HUES64 (cell line): ENCODE results near the gene VAMP7.

ENCODE experiments used
- H3K27ac ChIP-seq: 2 replicates; pipeline ENCODE4 v1.7.0; 2013; ENCODE audit warnings: low read depth, low read length, inconsistent platforms
- H3K27me3 ChIP-seq: 2 replicates; pipeline ENCODE4 v1.6.1; 2013; ENCODE audit warnings: mild to moderate bottlenecking, low read length; ENCODE audit not compliant: insufficient read depth
- H3K36me3 ChIP-seq: 2 replicates; pipeline ENCODE4 v1.6.1; 2013; ENCODE audit warnings: mild to moderate bottlenecking, low read length; ENCODE audit not compliant: insufficient read depth
- H3K4me1 ChIP-seq: 2 replicates; pipeline ENCODE4 v1.6.1; 2013; ENCODE audit warnings: mild to moderate bottlenecking, low read length, moderate library complexity; ENCODE audit not compliant: insufficient read depth
- H3K4me3 ChIP-seq: 2 replicates; pipeline ENCODE4 v1.5.1; 2013; ENCODE audit warnings: mild to moderate bottlenecking, low read length, moderate library complexity
- H3K9ac ChIP-seq: 2 replicates; pipeline ENCODE4 v1.6.1; 2013; ENCODE audit warnings: mild to moderate bottlenecking, low read depth, low read length
- H3K9me3 ChIP-seq: 2 replicates; pipeline ENCODE4 v1.6.1; 2013; ENCODE audit warnings: low read depth, low read length; ENCODE audit not compliant: insufficient read depth
- WGBS: fragments of 150-250, 120-280 bp; methylation state at CpG from one replicate; pipeline ENCODE4 v1.1.7; 2013; ENCODE audit warnings: missing lambda C conversion rate; 5-methylcytosine and 5-hydroxymethylcytosine counted together

The VAMP7 gene

DNA sequence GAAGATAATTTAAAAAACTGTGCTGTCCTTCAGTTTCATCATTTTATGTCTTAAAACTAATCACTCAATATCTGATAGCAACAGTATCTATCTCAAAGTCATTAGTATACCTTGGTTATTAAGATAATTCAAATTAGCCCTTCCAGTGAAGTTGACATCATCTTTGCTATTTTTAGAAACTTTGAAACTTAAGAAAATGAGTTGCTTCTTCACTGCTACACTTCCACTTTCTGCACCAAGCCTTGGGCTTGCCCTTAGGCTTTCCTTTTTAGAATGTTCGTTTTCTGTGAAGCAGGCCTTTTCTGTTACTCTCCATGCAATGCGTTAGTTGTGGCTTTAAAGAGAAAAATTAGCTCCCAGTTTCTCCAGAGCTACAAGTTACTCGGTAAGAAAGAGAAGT lies 4.4 kb upstream of the VAMP7 start:
- Histone ChIP-seq H3K9me3 (peaks cover 49% of the 10 kb centered on the region), H3K27ac (no peak overlapping the region), H3K36me3 (no peaks in the 10 kb centered on the region), H3K27me3 (peaks cover 2% of the 10 kb centered on the region; the same call in 1 of the 2 replicates), H3K4me3 (no peak overlapping the region), H3K4me1 (no peaks in the 10 kb centered on the region), H3K9ac (no peak overlapping the region)
- 59% methylated on average over 3 of the region's 3 CpGs for WGBS

DNA sequence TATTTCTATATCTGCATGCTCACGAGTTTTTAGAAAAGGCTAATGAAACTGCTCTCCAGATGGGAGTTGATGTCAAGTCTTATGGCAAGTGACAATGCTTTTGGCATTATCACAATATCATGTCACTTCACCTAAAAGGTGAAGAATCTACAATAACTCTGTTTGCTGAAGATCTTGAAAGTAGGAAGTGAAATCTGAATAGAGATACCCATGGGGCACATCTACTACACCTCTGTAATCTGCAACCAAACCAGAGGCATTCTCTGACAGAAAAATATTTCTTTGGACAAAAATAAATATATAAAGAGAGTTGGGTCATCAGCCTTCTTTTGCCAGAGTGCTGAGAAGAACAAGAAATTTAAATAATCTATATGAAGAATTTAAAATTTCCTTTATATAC lies 3.9 kb upstream of the VAMP7 start:
- peaks cover 2% of the 10 kb centered on the region; the same call in 1 of the 2 replicates for H3K27me3 ChIP-seq
- H3K36me3 ChIP-seq, result no peaks in the 10 kb centered on the region
- no peak overlapping the region for H3K9ac ChIP-seq
- 0 out of 2 replicates have a peak, but pooled peaks cover 2% of the 10 kb centered on the region for H3K4me1 ChIP-seq
- no peak overlapping the region for H3K27ac ChIP-seq
- H3K9me3 ChIP-seq, result peaks cover 51% of the 10 kb centered on the region
- 63% methylated on average over 1 of the region's 1 CpG for WGBS
- no peak overlapping the region for H3K4me3 ChIP-seq

DNA sequence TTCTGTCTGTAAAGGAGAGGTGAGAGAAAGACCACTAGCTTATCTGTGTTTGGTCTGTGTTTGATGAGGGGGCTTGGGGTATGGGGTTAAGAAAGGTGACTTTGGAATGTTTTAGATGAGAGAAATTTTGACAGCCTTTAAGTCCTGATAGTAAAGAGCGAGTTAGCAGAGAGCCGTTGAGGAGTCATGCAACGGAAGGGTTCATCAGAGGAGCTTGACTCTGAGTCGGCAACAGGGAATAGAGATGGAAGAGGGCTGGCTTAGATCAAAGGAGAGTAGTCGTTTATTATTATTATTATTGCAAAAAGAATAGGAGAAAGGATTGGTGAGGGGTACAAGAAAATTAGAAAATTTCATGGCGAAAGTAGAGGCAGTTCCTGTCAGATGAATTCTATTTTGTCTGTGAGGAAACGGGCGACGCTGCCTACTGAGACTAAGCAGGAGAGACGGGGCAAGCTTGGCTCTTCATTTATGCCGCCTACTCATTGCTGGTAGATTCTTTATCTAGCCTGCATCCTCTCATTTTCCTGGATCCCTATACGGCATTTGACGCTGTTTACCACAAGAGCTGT lies 473 bp upstream of the VAMP7 start:
- Histone ChIP-seq H3K27me3 (peaks cover 2% of the 10 kb centered on the region; the same call in 1 of the 2 replicates), H3K4me3 (peak overlapping the region; percentile 86), H3K9ac (no peak overlapping the region), H3K4me1 (0 out of 2 replicates have a peak, but pooled peaks cover 2% of the 10 kb centered on the region), H3K27ac (no peak overlapping the region), H3K36me3 (no peaks in the 10 kb centered on the region), H3K9me3 (peaks cover 48% of the 10 kb centered on the region)
- WGBS, result 53% methylated on average over 13 of the region's 13 CpGs

DNA sequence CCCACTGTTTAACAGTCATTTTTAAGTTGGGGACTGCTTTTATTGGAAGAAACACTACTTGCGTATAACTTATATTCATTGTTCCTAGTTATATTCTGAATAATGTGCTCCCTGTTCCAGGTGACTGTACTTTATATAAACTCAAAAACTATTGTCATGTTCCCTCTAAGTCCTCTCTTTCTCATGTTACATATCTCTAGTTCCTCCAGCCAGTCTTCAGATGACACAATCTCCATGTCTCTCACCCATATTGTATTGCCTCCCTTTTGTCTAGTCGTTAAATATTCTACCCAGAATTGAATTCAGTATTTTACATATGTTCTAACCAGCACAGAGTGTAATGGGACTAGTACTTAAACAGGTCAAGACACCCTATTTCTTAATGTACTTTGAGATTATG lies 5.3 kb downstream of the VAMP7 start:
- 50% methylated on average over 1 of the region's 2 CpGs for WGBS
- Histone ChIP-seq H3K9me3 (peaks cover 37% of the 10 kb centered on the region), H3K4me3 (no peak overlapping the region), H3K9ac (no peak overlapping the region), H3K4me1 (peaks cover 2% of the 10 kb centered on the region; the same call in 1 of the 2 replicates), H3K27ac (no peak overlapping the region), H3K36me3 (peaks cover 9% of the 10 kb centered on the region; the same call in 1 of the 2 replicates), H3K27me3 (no peaks in the 10 kb centered on the region)

DNA sequence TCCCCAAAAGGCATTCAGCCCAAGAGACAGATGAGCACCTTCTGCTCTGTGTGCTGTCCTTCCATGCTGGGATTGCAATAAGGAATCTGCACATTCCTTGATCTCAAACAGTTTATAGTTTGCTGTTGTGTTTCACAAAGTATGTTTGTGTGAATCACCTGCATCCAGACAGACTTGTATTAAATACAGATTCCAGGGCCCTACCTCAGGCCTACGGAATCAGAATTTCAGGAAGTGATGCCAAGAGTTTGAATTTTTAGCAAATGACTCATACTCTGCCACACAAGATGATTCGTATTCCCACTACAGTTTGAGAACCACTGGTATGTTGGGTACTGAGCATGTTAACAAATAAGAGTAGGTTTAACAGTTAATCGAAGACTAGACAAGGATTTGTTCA lies 7.0 kb downstream of the VAMP7 start:
- Histone ChIP-seq H3K36me3 (peaks cover 16% of the 10 kb centered on the region), H3K9me3 (peaks cover 33% of the 10 kb centered on the region), H3K9ac (no peak overlapping the region), H3K4me3 (no peak overlapping the region), H3K27me3 (no peaks in the 10 kb centered on the region), H3K27ac (no peak overlapping the region; the same call in 1 of the 2 replicates), H3K4me1 (no peaks in the 10 kb centered on the region; the same call in 1 of the 2 replicates)
- WGBS, result 80% methylated on average over 3 of the region's 3 CpGs

DNA sequence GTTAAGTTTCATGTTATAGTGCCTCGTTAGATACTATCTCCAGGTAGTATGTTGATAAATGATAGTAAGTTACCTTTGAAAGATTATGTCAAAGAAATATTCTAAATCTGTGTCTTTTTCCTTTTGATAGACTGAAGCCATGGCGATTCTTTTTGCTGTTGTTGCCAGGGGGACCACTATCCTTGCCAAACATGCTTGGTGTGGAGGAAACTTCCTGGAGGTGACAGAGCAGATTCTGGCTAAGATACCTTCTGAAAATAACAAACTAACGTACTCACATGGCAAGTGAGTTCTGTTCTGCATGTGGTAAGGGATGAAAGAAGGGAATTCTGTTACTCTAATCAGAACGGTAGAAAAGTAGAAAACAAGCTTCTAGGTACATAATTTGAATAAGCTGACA lies 8.2 kb downstream of the VAMP7 start:
- H3K4me1 ChIP-seq, result no peaks in the 10 kb centered on the region; the same call in 1 of the 2 replicates
- H3K9ac ChIP-seq, result no peak overlapping the region
- H3K4me3 ChIP-seq, result no peak overlapping the region
- H3K27me3 ChIP-seq, result no peaks in the 10 kb centered on the region
- H3K9me3 ChIP-seq, result peaks cover 38% of the 10 kb centered on the region
- H3K36me3 ChIP-seq, result peaks cover 21% of the 10 kb centered on the region
- no peak overlapping the region for H3K27ac ChIP-seq
- 87% methylated on average over 4 of the region's 4 CpGs for WGBS

DNA sequence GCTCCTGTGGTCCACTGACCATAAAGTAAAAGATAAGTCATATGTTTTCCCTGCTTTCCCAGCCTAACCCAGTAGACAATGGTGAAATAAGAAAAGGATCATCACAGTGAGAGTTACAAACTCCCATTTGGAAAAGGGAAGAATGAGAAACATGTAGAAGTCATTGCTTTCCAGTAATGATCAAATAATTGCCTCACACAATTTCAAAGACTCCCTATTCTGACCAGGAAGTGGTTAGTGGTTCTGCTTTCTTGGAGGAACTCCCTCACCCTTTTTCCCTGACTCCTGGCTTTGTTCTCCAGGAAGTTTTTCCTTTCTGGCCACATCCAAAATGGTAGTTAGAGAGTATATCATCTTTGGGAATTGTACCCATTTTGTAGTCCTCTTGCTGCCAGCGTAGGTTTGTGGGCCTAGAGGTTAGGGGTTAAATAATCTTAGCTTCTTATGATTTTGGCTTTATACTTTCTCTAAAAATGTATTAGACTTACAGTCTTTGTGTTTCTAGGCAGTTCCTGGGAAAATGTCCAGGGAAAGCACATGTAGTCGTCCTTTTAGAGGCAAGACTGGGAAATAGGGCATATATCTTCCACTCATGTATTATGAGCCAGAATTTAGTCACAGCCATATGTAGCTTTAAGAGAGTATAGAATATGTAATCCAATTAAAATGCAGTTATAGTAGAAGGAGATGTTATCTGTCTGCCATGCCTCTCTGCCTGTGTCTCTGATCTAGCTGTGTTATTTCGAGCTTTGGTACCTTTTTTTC lies 10.5 kb downstream of the VAMP7 start:
- peaks cover 33% of the 10 kb centered on the region for H3K9me3 ChIP-seq
- H3K36me3 ChIP-seq, result peaks cover 36% of the 10 kb centered on the region
- 69% methylated on average over 3 of the region's 3 CpGs for WGBS

DNA sequence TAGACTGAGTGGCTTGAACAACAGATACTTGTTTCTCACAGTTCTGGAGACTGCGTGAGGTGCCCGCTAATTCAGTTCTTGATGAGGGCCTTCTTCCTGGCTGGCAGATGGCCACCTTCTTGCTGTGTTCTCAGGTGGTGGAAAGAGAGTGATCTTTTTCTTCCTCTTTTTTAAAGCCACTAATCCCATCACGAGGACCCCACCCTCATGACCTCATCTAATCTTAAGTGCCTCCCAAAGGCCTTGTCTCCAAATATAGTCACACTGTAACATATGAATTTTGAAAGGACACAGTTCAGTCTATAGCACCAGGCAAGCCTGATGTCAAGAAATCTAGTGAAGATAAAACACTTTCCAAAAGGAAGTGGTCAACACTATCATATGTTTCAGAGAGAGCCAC lies 12.4 kb downstream of the VAMP7 start:
- Histone ChIP-seq H3K36me3 (peaks cover 48% of the 10 kb centered on the region), H3K27ac (no peak overlapping the region), H3K9me3 (peaks cover 38% of the 10 kb centered on the region), H3K9ac (no peak overlapping the region), H3K4me3 (no peak overlapping the region), H3K27me3 (no peaks in the 10 kb centered on the region), H3K4me1 (no peaks in the 10 kb centered on the region)
- WGBS, result 52% methylated on average over 3 of the region's 3 CpGs

More for the DNA sequence above, 10.5 kb downstream of the VAMP7 start:
- H3K4me3 ChIP-seq, result no peak overlapping the region
- no peaks in the 10 kb centered on the region for H3K27me3 ChIP-seq
- H3K27ac ChIP-seq, result no peak overlapping the region
- no peak overlapping the region for H3K9ac ChIP-seq
- H3K4me1 ChIP-seq, result no peaks in the 10 kb centered on the region; the same call in 1 of the 2 replicates

DNA sequence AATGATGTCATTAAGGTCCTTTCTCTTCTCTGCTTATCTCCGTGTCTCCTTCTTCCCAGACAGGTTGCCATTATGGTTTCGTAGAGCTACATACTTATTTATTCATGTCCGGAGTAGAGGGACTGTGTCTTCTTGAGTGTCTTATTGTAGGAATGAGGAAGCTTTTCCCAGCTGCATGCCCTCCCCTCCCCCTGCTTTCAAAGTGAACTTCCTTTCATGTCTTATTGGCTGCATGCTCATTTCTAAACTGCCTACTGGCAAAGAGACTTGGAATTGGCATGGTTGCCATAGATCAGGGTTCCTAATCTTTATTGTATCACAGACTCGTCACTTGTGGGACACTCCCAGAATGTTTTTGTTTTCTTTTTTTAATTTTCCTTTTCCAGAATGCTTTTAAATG lies 15.4 kb downstream of the VAMP7 start:
- WGBS, result 83% methylated on average over 2 of the region's 4 CpGs
- H3K4me3 ChIP-seq, result no peak overlapping the region
- peaks cover 62% of the 10 kb centered on the region for H3K9me3 ChIP-seq
- H3K36me3 ChIP-seq, result peaks cover 59% of the 10 kb centered on the region
- H3K27ac ChIP-seq, result no peak overlapping the region
- no peaks in the 10 kb centered on the region for H3K27me3 ChIP-seq
- H3K4me1 ChIP-seq, result no peaks in the 10 kb centered on the region
- H3K9ac ChIP-seq, result no peak overlapping the region

DNA sequence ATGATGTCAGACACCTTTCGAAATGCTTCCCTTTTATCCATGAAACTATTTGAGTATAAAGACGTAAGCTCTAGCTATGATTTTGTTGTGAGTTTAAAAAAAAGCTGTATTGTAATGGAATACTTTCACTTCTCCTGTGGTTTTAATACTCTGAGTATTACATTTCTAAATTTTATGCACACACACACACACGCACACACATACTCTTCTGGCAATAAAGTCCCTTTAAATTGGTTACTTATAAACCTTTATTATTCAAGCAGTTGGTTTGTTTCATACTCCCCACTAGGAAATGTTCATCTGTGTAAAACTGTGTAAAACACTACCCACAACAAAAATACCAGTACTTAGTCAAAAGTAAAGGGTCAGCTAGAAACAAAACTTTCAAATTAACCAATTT lies 18.2 kb downstream of the VAMP7 start:
- Histone ChIP-seq H3K27me3 (no peaks in the 10 kb centered on the region), H3K36me3 (peaks cover 47% of the 10 kb centered on the region), H3K4me1 (no peaks in the 10 kb centered on the region), H3K4me3 (no peak overlapping the region), H3K27ac (no peak overlapping the region), H3K9ac (no peak overlapping the region), H3K9me3 (peaks cover 49% of the 10 kb centered on the region)
- 79% methylated on average over 2 of the region's 3 CpGs for WGBS

DNA sequence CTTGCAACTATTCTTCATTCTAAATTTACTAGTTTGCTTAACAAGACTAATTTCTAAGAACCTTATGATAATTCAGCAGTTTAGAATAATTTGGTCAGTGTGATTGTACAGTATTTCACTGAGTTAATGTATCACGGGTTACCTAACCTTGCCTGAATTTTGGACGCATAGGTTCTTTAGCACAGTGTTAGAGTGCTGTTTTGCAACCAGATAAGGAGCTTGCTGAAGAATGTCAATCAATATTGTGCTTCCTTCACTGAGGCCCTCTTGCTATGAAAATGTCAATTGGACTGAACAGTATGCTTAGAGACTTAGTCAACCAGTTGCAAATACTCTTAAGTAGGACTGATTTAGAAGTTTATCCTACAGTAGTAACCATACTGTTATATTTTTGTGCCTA lies 19.6 kb downstream of the VAMP7 start:
- 94% methylated on average over 2 of the region's 2 CpGs for WGBS
- no peak overlapping the region for H3K27ac ChIP-seq
- no peak overlapping the region for H3K9ac ChIP-seq
- peaks cover 37% of the 10 kb centered on the region for H3K36me3 ChIP-seq
- H3K9me3 ChIP-seq, result peaks cover 56% of the 10 kb centered on the region
- no peaks in the 10 kb centered on the region for H3K4me1 ChIP-seq
- H3K27me3 ChIP-seq, result no peaks in the 10 kb centered on the region
- H3K4me3 ChIP-seq, result no peak overlapping the region
